ENCODE measurements around the gene ZMIZ2.
"Not testable (repeated sequence)": the region's sequence is repeated elsewhere in the genome, so short reads cannot be mapped to it uniquely, and the experiment has no call there.

Gene ZMIZ2

GRCh38 chr7:44784364-44784763 is 35.7 kb downstream of the ZMIZ2 start:
- H3K4me3 ChIP-seq (ENCODE audit: low read depth in 1 of 2, low read length in 2 of 2): no peak overlapping the region
- H3K27ac ChIP-seq (ENCODE audit: low read length): no peak overlapping the region
- no peaks in the 10 kb centered on the region for H3K36me3 ChIP-seq (ENCODE audit: control insufficient read depth in 1 of 2, insufficient read depth in 2 of 2, low read length in 2 of 2)
- peaks cover 0 to 5% of the 10 kb centered on the region in 2 donors for H3K9me3 ChIP-seq (ENCODE audit: control insufficient read depth in 1 of 2, low read length in 2 of 2)
- H3K27me3 ChIP-seq (ENCODE audit: low read depth, low read length): no peaks in the 10 kb centered on the region
- H3K4me1 ChIP-seq (ENCODE audit: control insufficient read depth in 1 of 2, insufficient read depth in 2 of 2, low read length in 2 of 2): no peaks in the 10 kb centered on the region

GRCh38 chr7:44785218-44785617 is 36.6 kb downstream of the ZMIZ2 start:
- H3K4me1 ChIP-seq (ENCODE audit: control insufficient read depth in 1 of 2, insufficient read depth in 2 of 2, low read length in 2 of 2); H3K36me3 ChIP-seq (ENCODE audit: control insufficient read depth in 1 of 2, insufficient read depth in 2 of 2, low read length in 2 of 2); H3K27me3 ChIP-seq (ENCODE audit: low read depth, low read length); H3K9me3 ChIP-seq (ENCODE audit: control insufficient read depth in 1 of 2, low read length in 2 of 2); H3K4me3 ChIP-seq (ENCODE audit: low read depth in 1 of 2, low read length in 2 of 2); H3K27ac ChIP-seq (ENCODE audit: low read length): not testable (repeated sequence)

DNA sequence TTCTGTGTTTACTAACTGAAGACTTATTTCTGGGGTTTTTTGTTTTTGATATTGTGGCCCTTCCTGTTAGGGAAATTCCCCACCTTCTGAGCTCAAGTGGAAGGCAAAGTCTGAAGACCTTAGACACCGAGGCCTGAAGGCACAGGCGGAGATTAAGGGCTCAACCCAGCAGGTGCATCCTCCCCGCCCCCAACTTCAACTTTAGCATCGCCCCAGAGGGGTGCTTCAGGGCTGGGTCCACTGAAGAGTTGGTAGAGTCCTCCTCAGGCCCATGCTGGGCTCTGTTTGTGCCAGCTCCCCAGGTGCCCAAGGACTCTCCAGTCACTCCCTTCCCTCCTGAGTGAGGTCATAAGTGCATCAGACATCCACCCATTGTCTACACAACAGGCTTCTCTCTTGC is 38.4 kb downstream of the ZMIZ2 start:
- no peaks in the 10 kb centered on the region for H3K27me3 ChIP-seq (ENCODE audit: low read depth, low read length)

DNA sequence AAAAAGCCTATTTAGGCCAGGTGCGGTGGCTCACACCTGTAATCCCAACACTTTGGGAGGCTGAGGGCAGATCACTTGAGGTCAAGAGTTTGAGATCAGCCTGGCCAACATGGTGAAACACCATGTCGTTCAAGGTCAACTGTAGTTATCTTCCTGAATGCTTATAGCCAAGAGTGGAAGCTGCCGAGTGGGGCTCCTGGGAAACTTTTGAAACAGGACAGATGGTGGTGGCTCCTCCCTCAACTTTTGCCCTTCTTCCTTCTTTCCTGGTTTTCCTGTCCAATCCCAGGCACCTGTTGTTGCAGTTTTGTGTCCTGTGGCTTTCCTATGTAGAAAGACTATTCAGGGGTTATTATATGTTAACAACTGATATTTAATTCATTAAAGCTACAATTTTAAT is 39.1 kb downstream of the ZMIZ2 start:
- H3K27ac ChIP-seq (ENCODE audit: low read length): no peak overlapping the region
- H3K36me3 ChIP-seq (ENCODE audit: control insufficient read depth in 1 of 2, insufficient read depth in 2 of 2, low read length in 2 of 2): no peaks in the 10 kb centered on the region
- no peaks in the 10 kb centered on the region for H3K27me3 ChIP-seq (ENCODE audit: low read depth, low read length)
- H3K4me3 ChIP-seq (ENCODE audit: low read depth in 1 of 2, low read length in 2 of 2): no peak overlapping the region
- peaks cover 0 to 5% of the 10 kb centered on the region in 2 donors for H3K9me3 ChIP-seq (ENCODE audit: control insufficient read depth in 1 of 2, low read length in 2 of 2)
- H3K4me1 ChIP-seq (ENCODE audit: control insufficient read depth in 1 of 2, insufficient read depth in 2 of 2, low read length in 2 of 2): no peaks in the 10 kb centered on the region

More for the DNA sequence above, 38.4 kb downstream of the ZMIZ2 start:
- Histone ChIP-seq H3K27ac (ENCODE audit: low read length) (no peak overlapping the region), H3K4me1 (ENCODE audit: control insufficient read depth in 1 of 2, insufficient read depth in 2 of 2, low read length in 2 of 2) (no peaks in the 10 kb centered on the region), H3K4me3 (ENCODE audit: low read depth in 1 of 2, low read length in 2 of 2) (no peak overlapping the region), H3K36me3 (ENCODE audit: control insufficient read depth in 1 of 2, insufficient read depth in 2 of 2, low read length in 2 of 2) (no peaks in the 10 kb centered on the region), H3K9me3 (ENCODE audit: control insufficient read depth in 1 of 2, low read length in 2 of 2) (peaks cover 0 to 5% of the 10 kb centered on the region in 2 donors)

DNA sequence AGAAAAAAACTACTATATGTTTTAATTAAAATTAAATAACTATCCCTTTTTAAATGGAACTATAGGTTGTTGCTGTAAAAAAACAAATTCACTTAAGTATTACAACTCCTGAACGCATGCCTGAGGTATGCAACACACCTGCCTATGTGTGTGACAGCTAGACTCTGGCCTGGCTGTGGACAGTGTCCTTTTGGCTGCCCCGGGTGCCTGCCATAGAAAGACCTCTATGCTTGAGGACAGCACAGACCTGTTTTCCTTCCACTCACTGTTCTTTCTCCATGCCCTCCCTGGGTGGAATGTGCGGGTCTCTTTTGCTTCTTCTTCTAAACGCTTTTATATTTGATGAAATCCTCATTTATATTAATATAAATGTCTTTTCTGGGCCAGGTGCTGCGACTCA is 41.3 kb downstream of the ZMIZ2 start:
- Histone ChIP-seq H3K27me3 (ENCODE audit: low read depth, low read length) (no peaks in the 10 kb centered on the region), H3K9me3 (ENCODE audit: control insufficient read depth in 1 of 2, low read length in 2 of 2) (no peaks in the 10 kb centered on the region), H3K4me1 (ENCODE audit: control insufficient read depth in 1 of 2, insufficient read depth in 2 of 2, low read length in 2 of 2) (no peaks in the 10 kb centered on the region), H3K4me3 (ENCODE audit: low read depth in 1 of 2, low read length in 2 of 2) (no peak overlapping the region), H3K27ac (ENCODE audit: low read length) (no peak overlapping the region), H3K36me3 (ENCODE audit: control insufficient read depth in 1 of 2, insufficient read depth in 2 of 2, low read length in 2 of 2) (no peaks in the 10 kb centered on the region)

DNA sequence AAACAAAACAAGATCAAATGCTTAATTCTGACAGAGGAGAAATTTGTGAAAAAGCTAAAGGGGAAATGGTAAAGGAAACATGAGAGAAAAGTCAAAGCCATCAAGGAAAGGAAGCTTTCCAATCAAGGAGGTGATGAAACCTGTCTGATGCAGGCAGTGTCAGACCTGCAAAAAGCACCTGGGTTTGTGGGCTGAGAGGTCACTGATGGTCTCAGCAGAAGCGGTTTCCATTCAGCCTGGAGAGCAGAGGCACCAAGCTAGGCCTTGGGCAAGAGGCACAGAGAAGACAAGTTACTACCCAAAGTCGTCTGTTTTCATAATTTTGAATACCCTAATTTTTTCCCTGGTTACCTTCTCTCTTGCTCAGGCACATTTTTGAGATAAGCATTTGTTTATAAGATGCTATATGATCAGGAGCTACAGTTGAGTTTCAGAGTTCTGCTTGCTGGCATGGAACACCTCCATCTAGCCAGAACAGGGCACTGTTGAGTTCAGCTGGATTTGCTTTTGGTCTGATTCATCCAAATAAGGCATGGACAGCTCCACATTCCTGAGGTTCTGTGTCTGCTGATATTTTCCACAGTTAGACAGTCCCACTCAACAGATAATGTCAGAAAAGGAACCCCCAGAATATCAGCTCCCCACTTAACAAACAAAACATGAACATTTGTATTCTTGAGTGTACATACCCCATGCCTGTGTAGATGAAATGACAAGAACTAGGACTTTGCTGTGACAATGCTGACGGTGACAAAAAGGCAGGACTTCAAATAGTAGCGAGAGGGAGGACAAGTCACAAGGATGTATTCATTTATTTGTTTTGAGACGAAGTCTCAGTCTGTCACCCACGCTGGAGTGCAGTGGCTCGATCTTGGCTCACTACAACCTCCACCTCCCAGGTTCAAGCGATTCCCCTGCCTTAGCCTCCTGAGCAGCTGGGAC is 42.9 kb downstream of the ZMIZ2 start:
- Histone ChIP-seq H3K9me3 (ENCODE audit: control insufficient read depth in 1 of 2, low read length in 2 of 2) (no peaks in the 10 kb centered on the region), H3K27ac (ENCODE audit: low read length) (no peak overlapping the region), H3K4me3 (ENCODE audit: low read depth in 1 of 2, low read length in 2 of 2) (no peak overlapping the region), H3K36me3 (ENCODE audit: control insufficient read depth in 1 of 2, insufficient read depth in 2 of 2, low read length in 2 of 2) (peaks cover 0 to under 1% of the 10 kb centered on the region in 2 donors), H3K27me3 (ENCODE audit: low read depth, low read length) (no peaks in the 10 kb centered on the region), H3K4me1 (ENCODE audit: control insufficient read depth in 1 of 2, insufficient read depth in 2 of 2, low read length in 2 of 2) (peaks cover 0 to 3% of the 10 kb centered on the region in 2 donors)

GRCh38 chr7:44793919-44794318 is 45.3 kb downstream of the ZMIZ2 start:
- Histone ChIP-seq H3K4me1 (ENCODE audit: control insufficient read depth in 1 of 2, insufficient read depth in 2 of 2, low read length in 2 of 2) (peaks cover 4 to 15% of the 10 kb centered on the region in 2 donors), H3K27ac (ENCODE audit: low read length) (no peak overlapping the region), H3K27me3 (ENCODE audit: low read depth, low read length) (no peaks in the 10 kb centered on the region), H3K36me3 (ENCODE audit: control insufficient read depth in 1 of 2, insufficient read depth in 2 of 2, low read length in 2 of 2) (peaks cover 3 to 4% of the 10 kb centered on the region in 2 donors), H3K9me3 (ENCODE audit: control insufficient read depth in 1 of 2, low read length in 2 of 2) (no peaks in the 10 kb centered on the region), H3K4me3 (ENCODE audit: low read depth in 1 of 2, low read length in 2 of 2) (no peak overlapping the region)

GRCh38 chr7:44794331-44794730 is 45.7 kb downstream of the ZMIZ2 start:
- Histone ChIP-seq H3K36me3 (ENCODE audit: control insufficient read depth in 1 of 2, insufficient read depth in 2 of 2, low read length in 2 of 2) (peaks cover 4 to 6% of the 10 kb centered on the region in 2 donors), H3K27me3 (ENCODE audit: low read depth, low read length) (no peaks in the 10 kb centered on the region), H3K4me1 (ENCODE audit: control insufficient read depth in 1 of 2, insufficient read depth in 2 of 2, low read length in 2 of 2) (peaks cover 4 to 19% of the 10 kb centered on the region in 2 donors), H3K9me3 (ENCODE audit: control insufficient read depth in 1 of 2, low read length in 2 of 2) (no peaks in the 10 kb centered on the region), H3K27ac (ENCODE audit: low read length) (no peak overlapping the region), H3K4me3 (ENCODE audit: low read depth in 1 of 2, low read length in 2 of 2) (no peak overlapping the region)

GRCh38 chr7:44796034-44796503 is 47.4 kb downstream of the ZMIZ2 start:
- peak overlapping the region; percentile 62 to 81 for H3K4me3 ChIP-seq (ENCODE audit: low read depth in 1 of 2, low read length in 2 of 2)
- H3K4me1 ChIP-seq (ENCODE audit: control insufficient read depth in 1 of 2, insufficient read depth in 2 of 2, low read length in 2 of 2): peaks cover 4 to 26% of the 10 kb centered on the region in 2 donors
- H3K36me3 ChIP-seq (ENCODE audit: control insufficient read depth in 1 of 2, insufficient read depth in 2 of 2, low read length in 2 of 2): peaks cover 14 to 20% of the 10 kb centered on the region in 2 donors
- no peaks in the 10 kb centered on the region for H3K9me3 ChIP-seq (ENCODE audit: control insufficient read depth in 1 of 2, low read length in 2 of 2)
- peak overlapping the region; percentile 99 for H3K27ac ChIP-seq (ENCODE audit: low read length)
- H3K27me3 ChIP-seq (ENCODE audit: low read depth, low read length): no peaks in the 10 kb centered on the region

GRCh38 chr7:44796504-44797328 is 48.1 kb downstream of the ZMIZ2 start, which contains the start of gene PPIA:
TSS of gene PPIA (plus strand) at chr7:44796681. CDS start at chr7:44796725, 44 bp downstream.
- no peaks in the 10 kb centered on the region for H3K27me3 ChIP-seq (ENCODE audit: low read depth, low read length)
- H3K36me3 ChIP-seq (ENCODE audit: control insufficient read depth in 1 of 2, insufficient read depth in 2 of 2, low read length in 2 of 2): peaks cover 19 to 24% of the 10 kb centered on the region in 2 donors
- H3K4me1 ChIP-seq (ENCODE audit: control insufficient read depth in 1 of 2, insufficient read depth in 2 of 2, low read length in 2 of 2): peaks cover 4 to 26% of the 10 kb centered on the region in 2 donors
- H3K27ac ChIP-seq (ENCODE audit: low read length): peak within 1 kb of the TSS; percentile 99
- peak within 1 kb of the TSS; percentile 81 to 97 for H3K4me3 ChIP-seq (ENCODE audit: low read depth in 1 of 2, low read length in 2 of 2)
- no peaks in the 10 kb centered on the region for H3K9me3 ChIP-seq (ENCODE audit: control insufficient read depth in 1 of 2, low read length in 2 of 2)

All from muscle layer of duodenum (tissue), 2 donors.